TTC549 (cell line): ENCODE results near the gene CTR9.

Experiments used
- FAIRE-seq: peaks from 2 replicates; lab custom pipeline; 2012; peaks lifted over from hg19 to GRCh38; lab: Jason Lieb, UNC

The CTR9 gene

GRCh38 chr11:10823152-10823579 is 72.1 kb downstream of the CTR9 start:
- FAIRE-seq = no peak

DNA sequence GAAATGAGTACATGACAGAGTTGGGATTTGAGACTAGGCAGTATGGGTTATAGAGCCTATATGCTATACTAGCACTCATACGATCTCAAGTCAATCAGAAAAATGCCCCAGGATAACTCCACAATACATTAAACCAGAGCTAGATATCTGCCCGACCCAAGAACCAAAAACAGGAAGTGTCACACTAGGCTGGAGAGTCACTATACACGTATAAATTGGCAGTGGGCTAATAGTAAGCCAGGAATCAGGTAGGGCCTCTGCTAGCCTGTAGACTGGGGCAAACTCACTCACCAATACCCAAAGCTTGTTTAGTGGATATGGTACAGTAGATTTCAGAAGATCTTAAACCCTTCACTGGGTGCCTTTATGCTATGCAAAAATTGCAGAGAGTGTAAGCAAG is 73.8 kb downstream of the CTR9 start:
- no peak for FAIRE-seq

GRCh38 chr11:10828402-10828801 is 77.4 kb downstream of the CTR9 start:
- no peak for FAIRE-seq

DNA sequence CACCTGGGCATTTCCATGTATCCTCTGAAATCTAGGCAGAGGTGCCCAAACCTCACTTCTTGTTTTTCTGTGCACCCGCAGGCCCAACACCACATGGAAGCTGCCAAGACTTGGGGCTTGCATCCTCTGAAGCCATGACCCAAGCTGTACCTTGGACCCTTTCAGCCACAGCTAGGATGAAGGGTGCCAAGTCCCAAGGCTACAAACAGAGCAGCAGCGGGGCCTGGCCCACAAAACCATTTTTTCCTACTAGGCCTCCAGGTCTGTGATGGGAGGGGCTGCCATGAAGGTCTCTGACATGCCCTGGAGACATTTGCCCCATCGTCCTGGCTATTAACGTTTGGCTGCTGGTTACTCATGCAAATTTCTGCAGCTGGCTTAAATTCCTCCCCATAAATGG is 78.1 kb downstream of the CTR9 start:
- no peak for FAIRE-seq
